Erythroblast (primary cell): ENCODE results near the gene FHDC1.

ENCODE experiments used
- GATA1 ChIP-seq: IDR thresholded peaks from 2 replicates; pipeline ENCODE4 v1.6.1; 2011; ENCODE audit warnings: low read depth, mild to moderate bottlenecking, control low read depth, low read length, moderate library complexity
- POLR2A ChIP-seq: IDR thresholded peaks from 2 replicates; pipeline ENCODE4 v1.6.1; 2011; ENCODE audit warnings: mild to moderate bottlenecking, low read length

DNA sequence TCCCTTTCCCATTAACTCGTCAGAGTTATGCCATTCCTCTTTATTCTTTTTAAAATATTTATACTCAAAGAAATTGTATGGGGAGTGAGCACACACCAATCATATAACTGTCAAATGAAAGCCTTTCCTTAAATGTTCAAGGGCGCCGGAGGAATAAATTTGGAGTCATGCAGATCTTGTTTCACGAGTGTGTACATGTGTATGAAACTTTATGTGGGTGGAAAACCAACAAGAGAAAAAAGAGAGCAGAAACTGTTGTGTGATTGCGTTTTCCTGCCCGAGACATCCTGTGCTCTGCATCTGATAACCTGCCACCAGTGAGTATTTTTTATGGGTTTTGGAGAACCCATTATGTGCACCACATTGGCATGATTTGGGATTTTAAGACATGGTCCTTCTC, 88.3 kb downstream of the FHDC1 start:
- no peak for TF ChIP-seq POLR2A
- TF ChIP-seq GATA1, result no peak
